ENCODE results near the gene ZNF408. TPM values are rescaled to one million over a fixed set of nuclear protein-coding genes. Genes with fewer than 3 reads are reported as not detected.

The ZNF408 gene
- total RNA-seq, 2 experiments from 2014 or later: 13.8 to 15.2 TPM

- TF ChIP-seq CTCF (conservative IDR thresholded peaks at IDR 0.05; ENCODE audit: low read length) (no peak), EZH2phosphoT487 (IDR thresholded peaks at IDR 0.05; ENCODE audit: borderline replicate concordance, low read depth, low read length) (no peak)
- no TSS peak for BruUV-seq (replicated peaks)
- H3K4me2 ChIP-seq (ENCODE audit: low read length): no peak overlapping the region
- ChIA-PET CTCF (ENCODE audit: unreplicated experiment) (interaction anchor here (1.0 kb wide), 1 partner anchor 736 kb away, joined by 6 read pairs; no protein-coding TSS in a partner anchor), POLR2A (interaction anchor here (0.7 kb wide), 1 partner anchor 9 kb away, joined by 3 read pairs; no protein-coding TSS in a partner anchor)
- H3K9me3 ChIP-seq (ENCODE audit: low read length): no peaks in the 10 kb centered on the region
- H3K9me2 ChIP-seq (ENCODE audit: insufficient read depth, low read length): no peaks in the 10 kb centered on the region
- H3K79me2 ChIP-seq (ENCODE audit: insufficient read depth, low read depth, low read length): no peaks in the 10 kb centered on the region
- peak overlapping the region; percentile 41 for H2AFZ ChIP-seq (ENCODE audit: low read length)
- no peak overlapping the region for H3K4me3 ChIP-seq (ENCODE audit: low read depth, low read length, poor library complexity, severe bottlenecking)
- no peak overlapping the region for H3K27ac ChIP-seq (ENCODE audit: low read depth, low read length, poor library complexity, severe bottlenecking)
- no peaks in the 10 kb centered on the region for H3K36me3 ChIP-seq (ENCODE audit: insufficient read depth, low read length)
- H3K4me1 ChIP-seq (ENCODE audit: insufficient read depth, low read length, poor library complexity, severe bottlenecking): peaks cover 8% of the 10 kb centered on the region
- intact Hi-C loops (cut with micrococcal nuclease; ENCODE audit: unreplicated experiment): no loop called here
- peak; percentile 34 for DNase-seq (ENCODE audit: low spot score)
- H4K20me1 ChIP-seq (ENCODE audit: insufficient read depth, low read length): no peaks in the 10 kb centered on the region
Observed at GRCh38 chr11:46718155-46719019, 17.6 kb downstream of the ZNF408 start.

GRCh38 chr11:46719048-46719542 lies 18.3 kb downstream of the ZNF408 start, which contains the start of gene F2:
Gene F2, plus strand, starts transcription at chr11:46719213. Its CDS starts 23 bp downstream, at chr11:46719236.
- H3K4me2 ChIP-seq (ENCODE audit: low read length): no peak within 1 kb of the TSS
- no peaks in the 10 kb centered on the region for H3K79me2 ChIP-seq (ENCODE audit: insufficient read depth, low read depth, low read length)
- H3K27ac ChIP-seq (ENCODE audit: low read depth, low read length, poor library complexity, severe bottlenecking): no peak within 1 kb of the TSS
- peak within 1 kb of the TSS; percentile 60 for H2AFZ ChIP-seq (ENCODE audit: low read length)
- H3K9me2 ChIP-seq (ENCODE audit: insufficient read depth, low read length): no peaks in the 10 kb centered on the region
- intact Hi-C loops (cut with micrococcal nuclease; ENCODE audit: unreplicated experiment): no loop called here
- no peak for DNase-seq (ENCODE audit: low spot score)
- no peaks in the 10 kb centered on the region for H3K9me3 ChIP-seq (ENCODE audit: low read length)
- peaks cover 12% of the 10 kb centered on the region for H3K4me1 ChIP-seq (ENCODE audit: insufficient read depth, low read length, poor library complexity, severe bottlenecking)
- no peak within 1 kb of the TSS for H3K4me3 ChIP-seq (ENCODE audit: low read depth, low read length, poor library complexity, severe bottlenecking)
- H4K20me1 ChIP-seq (ENCODE audit: insufficient read depth, low read length): no peaks in the 10 kb centered on the region
- no peaks in the 10 kb centered on the region for H3K36me3 ChIP-seq (ENCODE audit: insufficient read depth, low read length)
- no TSS peak for BruUV-seq (replicated peaks)
- no peak for TF ChIP-seq CTCF (conservative IDR thresholded peaks at IDR 0.05; ENCODE audit: low read length)
- no peak for TF ChIP-seq EZH2phosphoT487 (IDR thresholded peaks at IDR 0.05; ENCODE audit: borderline replicate concordance, low read depth, low read length)
- CTCF ChIA-PET (ENCODE audit: unreplicated experiment): interaction anchor here (1.0 kb wide), 1 partner anchor 735 kb away, joined by 6 read pairs; no protein-coding TSS in a partner anchor
- POLR2A ChIA-PET: interaction anchor here (0.7 kb wide), 1 partner anchor 8 kb away, joined by 3 read pairs; no protein-coding TSS in a partner anchor

All from OCI-LY7 (cell line).